Karpas-422 (cell line): Measurements from ENCODE around the gene OGN. TPM values are rescaled to one million over a fixed set of nuclear protein-coding genes. Genes with fewer than 3 reads are reported as not detected.
"Not testable (repeated sequence)": the region's sequence is repeated elsewhere in the genome, so short reads cannot be mapped to it uniquely, and the experiment has no call there.

ENCODE experiments used
- DNase-seq: peaks from one replicate; pipeline ENCODE4 v3.0.0-alpha.2; 2015
- H2AFZ ChIP-seq: fragments of 200-600 bp; sonication (generic); 2 replicates; pipeline ENCODE4 v1.6.1; 2014; ENCODE audit warnings: antibody characterized with exemption, low read length, mixed read lengths
- H3K27ac ChIP-seq: fragments of 200-600 bp; sonication (generic); 2 replicates; pipeline ENCODE4 v1.5.1; 2014; ENCODE audit warnings: mild to moderate bottlenecking, low read length, moderate library complexity
- H3K27me3 ChIP-seq: fragments of 200-600 bp; sonication (generic); 2 replicates; pipeline ENCODE4 v1.6.1; 2014; ENCODE audit warnings: low read length, mixed read lengths
- H3K36me3 ChIP-seq: fragments of 200-600 bp; sonication (generic); 2 replicates; pipeline ENCODE4 v1.6.1; 2014; ENCODE audit warnings: low read length, mixed read lengths; ENCODE audit not compliant: insufficient read depth
- H3K4me1 ChIP-seq: fragments of 200-600 bp; sonication (generic); 2 replicates; pipeline ENCODE4 v1.6.1; 2014; ENCODE audit warnings: mild to moderate bottlenecking, low read length, mixed read lengths
- H3K4me2 ChIP-seq: fragments of 200-600 bp; sonication (generic); 2 replicates; pipeline ENCODE4 v1.6.1; 2014; ENCODE audit warnings: low read length, low read depth, mild to moderate bottlenecking; ENCODE audit not compliant: poor library complexity, severe bottlenecking
- H3K4me3 ChIP-seq: fragments of 200-600 bp; sonication (generic); 2 replicates; pipeline ENCODE4 v1.5.1; 2014; ENCODE audit warnings: mild to moderate bottlenecking, antibody characterized with exemption, low read length, mixed read lengths
- H3K79me2 ChIP-seq: fragments of 200-600 bp; sonication (generic); 2 replicates; pipeline ENCODE4 v1.6.1; 2014; ENCODE audit warnings: mild to moderate bottlenecking, low read length, mixed read lengths
- H3K9ac ChIP-seq: fragments of 200-600 bp; sonication (generic); 2 replicates; pipeline ENCODE4 v1.6.0; 2014; ENCODE audit warnings: low read length
- H3K9me2 ChIP-seq: fragments of 200-600 bp; sonication (generic), shearing (Covaris generic); replicated peaks from 2 replicates; pipeline ENCODE4 v1.6.0; 2014; ENCODE audit warnings: mild to moderate bottlenecking, low read length, moderate library complexity; ENCODE audit not compliant: insufficient read depth
- H3K9me3 ChIP-seq: fragments of 300-700, 200-600 bp; sonication (generic); 2 replicates; pipeline ENCODE4 v1.6.1; 2014; ENCODE audit warnings: low read length, mixed read lengths
- H4K20me1 ChIP-seq: fragments of 200-600 bp; sonication (generic); 2 replicates; pipeline ENCODE4 v1.6.1; 2014; ENCODE audit warnings: mild to moderate bottlenecking, antibody characterized with exemption, low read length, low read depth; ENCODE audit not compliant: insufficient read depth
- total RNA-seq: library from RNA; depleted of rRNA; stranded (reverse); fragments of >200 nt; shearing (Covaris generic); gene quantifications from 2 replicates; pipeline ENCODE4 v1.2.3, GENCODE V29; 2014; ENCODE audit warnings: low replicate concordance

OGN gene
- total RNA-seq, 1 experiment from 2014 or later, result 16.4 TPM

GRCh38 chr9:92414566-92414965, 10.2 kb upstream of the OGN start:
- H3K27ac ChIP-seq, result peak overlapping the region; percentile 79
- H2AFZ ChIP-seq, result no peak overlapping the region
- H3K79me2 ChIP-seq, result peaks cover 35% of the 10 kb centered on the region
- peak; percentile 82 for DNase-seq
- no peaks in the 10 kb centered on the region for H3K36me3 ChIP-seq
- H4K20me1 ChIP-seq, result no peaks in the 10 kb centered on the region
- H3K27me3 ChIP-seq, result no peaks in the 10 kb centered on the region
- no peaks in the 10 kb centered on the region for H3K9me2 ChIP-seq
- H3K9me3 ChIP-seq, result no peaks in the 10 kb centered on the region
- H3K4me2 ChIP-seq, result peak overlapping the region; percentile 70
- H3K9ac ChIP-seq, result peak overlapping the region; percentile 11; the same call in 1 of the 2 replicates
- H3K4me1 ChIP-seq, result peaks cover 37% of the 10 kb centered on the region
- 0 out of 2 replicates have a peak overlapping the region, but pooled peaks have one; percentile 11 for H3K4me3 ChIP-seq

GRCh38 chr9:92411157-92411556, 6.8 kb upstream of the OGN start:
- Histone ChIP-seq H3K79me2 (peaks cover 59% of the 10 kb centered on the region), H3K4me1 (peaks cover 55% of the 10 kb centered on the region), H3K27ac (peak overlapping the region; percentile 64)
- not testable (repeated sequence) for H3K9me3 ChIP-seq, H3K9ac ChIP-seq, DNase-seq, H3K27me3 ChIP-seq, H4K20me1 ChIP-seq, H3K4me2 ChIP-seq, H2AFZ ChIP-seq, H3K36me3 ChIP-seq, H3K9me2 ChIP-seq, H3K4me3 ChIP-seq

GRCh38 chr9:92408747-92409478, 4.5 kb upstream of the OGN start:
- no peak overlapping the region for H3K4me3 ChIP-seq
- peak overlapping the region; percentile 42; the same call in 1 of the 2 replicates for H3K27ac ChIP-seq
- no peak overlapping the region for H2AFZ ChIP-seq
- peaks cover 63% of the 10 kb centered on the region for H3K4me1 ChIP-seq
- no peaks in the 10 kb centered on the region for H3K9me3 ChIP-seq
- H3K79me2 ChIP-seq, result peaks cover 66% of the 10 kb centered on the region
- H4K20me1 ChIP-seq, result no peaks in the 10 kb centered on the region
- no peaks in the 10 kb centered on the region for H3K36me3 ChIP-seq
- no peaks in the 10 kb centered on the region for H3K27me3 ChIP-seq
- no peak for DNase-seq
- no peak overlapping the region for H3K9ac ChIP-seq
- H3K9me2 ChIP-seq, result no peaks in the 10 kb centered on the region
- no peak overlapping the region for H3K4me2 ChIP-seq

DNA sequence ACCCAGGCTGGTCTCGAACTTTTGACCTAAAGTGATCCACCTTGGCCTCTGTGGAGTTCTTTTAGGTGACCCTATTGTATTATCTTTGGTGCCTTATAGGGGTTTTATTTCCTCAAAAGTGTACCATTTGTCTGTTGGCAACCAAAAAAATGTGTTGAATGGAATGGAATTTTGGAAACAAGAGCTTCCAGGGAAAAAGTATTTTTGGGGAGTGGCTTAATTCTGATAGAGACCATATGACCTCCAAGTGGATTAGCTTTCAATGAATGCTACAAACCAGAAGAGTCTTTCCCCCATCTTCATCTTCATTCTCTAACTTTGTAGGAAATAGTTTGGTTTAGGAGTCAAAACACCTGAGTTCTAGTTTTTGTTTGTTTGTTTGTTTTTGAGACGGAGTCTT, 3.4 kb upstream of the OGN start:
- Histone ChIP-seq H2AFZ (no peak overlapping the region), H4K20me1 (no peaks in the 10 kb centered on the region), H3K9me3 (no peaks in the 10 kb centered on the region), H3K79me2 (peaks cover 63% of the 10 kb centered on the region), H3K4me1 (peaks cover 65% of the 10 kb centered on the region), H3K27me3 (no peaks in the 10 kb centered on the region), H3K9ac (no peak overlapping the region), H3K9me2 (no peaks in the 10 kb centered on the region), H3K27ac (no peak overlapping the region; the same call in 1 of the 2 replicates), H3K36me3 (no peaks in the 10 kb centered on the region), H3K4me3 (no peak overlapping the region), H3K4me2 (no peak overlapping the region)
- DNase-seq, result no peak

DNA sequence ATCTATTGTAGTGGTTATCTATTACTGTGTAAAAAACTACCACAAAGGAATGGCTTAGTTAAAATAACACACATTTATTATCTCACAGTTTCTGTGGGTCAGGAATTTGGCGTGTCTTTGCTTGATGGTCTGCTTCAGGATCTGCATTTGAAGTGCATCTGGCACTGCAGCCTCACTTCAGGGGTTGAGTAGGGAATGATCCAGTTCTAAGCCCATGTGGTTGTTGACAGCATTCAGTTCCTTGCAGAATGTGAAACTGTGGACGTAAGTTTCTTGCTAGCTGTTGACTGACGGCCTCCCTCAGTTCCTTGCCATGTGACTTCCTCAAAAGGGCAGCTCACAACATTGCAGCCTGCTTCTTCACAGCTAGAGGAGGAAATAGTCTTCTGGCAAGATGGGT, 2.1 kb upstream of the OGN start:
- Histone ChIP-seq H2AFZ (peak overlapping the region; percentile 66; the same call in 1 of the 2 replicates), H4K20me1 (no peaks in the 10 kb centered on the region), H3K9ac (peak overlapping the region; percentile 80), H3K79me2 (peaks cover 66% of the 10 kb centered on the region), H3K9me2 (no peaks in the 10 kb centered on the region), H3K9me3 (no peaks in the 10 kb centered on the region), H3K4me1 (peaks cover 75% of the 10 kb centered on the region), H3K4me3 (peak overlapping the region; percentile 67), H3K27me3 (no peaks in the 10 kb centered on the region), H3K36me3 (no peaks in the 10 kb centered on the region), H3K27ac (peak overlapping the region; percentile 97), H3K4me2 (peak overlapping the region; percentile 98)
- DNase-seq, result peak; percentile 82

DNA sequence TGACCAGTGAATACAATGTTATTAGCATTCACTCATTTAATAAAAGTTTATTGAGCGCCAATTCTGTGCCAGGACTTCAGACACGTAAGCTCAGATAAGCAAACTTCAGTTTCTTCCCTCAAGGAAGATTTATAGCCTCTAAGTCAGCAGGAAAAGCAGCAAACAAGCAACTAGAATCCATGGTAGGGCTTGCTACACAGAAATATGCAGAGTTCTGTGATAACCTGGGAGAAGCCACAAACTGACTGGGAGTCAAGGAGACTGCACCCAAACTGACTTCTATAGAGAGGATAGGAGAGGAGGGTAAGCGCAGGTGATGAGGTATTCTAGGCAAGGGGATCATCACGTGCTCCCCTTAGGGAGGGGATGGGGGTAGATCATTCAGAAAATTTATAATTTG, 1.4 kb upstream of the OGN start:
- no peaks in the 10 kb centered on the region for H3K36me3 ChIP-seq
- no peaks in the 10 kb centered on the region for H3K9me3 ChIP-seq
- peak; percentile 88 for DNase-seq
- H3K79me2 ChIP-seq, result peaks cover 72% of the 10 kb centered on the region
- peak overlapping the region; percentile 80 for H3K9ac ChIP-seq
- H3K27ac ChIP-seq, result peak overlapping the region; percentile 97
- peak overlapping the region; percentile 67 for H3K4me3 ChIP-seq
- H3K4me2 ChIP-seq, result peak overlapping the region; percentile 98
- peaks cover 72% of the 10 kb centered on the region for H3K4me1 ChIP-seq
- H4K20me1 ChIP-seq, result no peaks in the 10 kb centered on the region
- H3K27me3 ChIP-seq, result no peaks in the 10 kb centered on the region
- H3K9me2 ChIP-seq, result no peaks in the 10 kb centered on the region
- H2AFZ ChIP-seq, result peak overlapping the region; percentile 21; the same call in 1 of the 2 replicates

DNA sequence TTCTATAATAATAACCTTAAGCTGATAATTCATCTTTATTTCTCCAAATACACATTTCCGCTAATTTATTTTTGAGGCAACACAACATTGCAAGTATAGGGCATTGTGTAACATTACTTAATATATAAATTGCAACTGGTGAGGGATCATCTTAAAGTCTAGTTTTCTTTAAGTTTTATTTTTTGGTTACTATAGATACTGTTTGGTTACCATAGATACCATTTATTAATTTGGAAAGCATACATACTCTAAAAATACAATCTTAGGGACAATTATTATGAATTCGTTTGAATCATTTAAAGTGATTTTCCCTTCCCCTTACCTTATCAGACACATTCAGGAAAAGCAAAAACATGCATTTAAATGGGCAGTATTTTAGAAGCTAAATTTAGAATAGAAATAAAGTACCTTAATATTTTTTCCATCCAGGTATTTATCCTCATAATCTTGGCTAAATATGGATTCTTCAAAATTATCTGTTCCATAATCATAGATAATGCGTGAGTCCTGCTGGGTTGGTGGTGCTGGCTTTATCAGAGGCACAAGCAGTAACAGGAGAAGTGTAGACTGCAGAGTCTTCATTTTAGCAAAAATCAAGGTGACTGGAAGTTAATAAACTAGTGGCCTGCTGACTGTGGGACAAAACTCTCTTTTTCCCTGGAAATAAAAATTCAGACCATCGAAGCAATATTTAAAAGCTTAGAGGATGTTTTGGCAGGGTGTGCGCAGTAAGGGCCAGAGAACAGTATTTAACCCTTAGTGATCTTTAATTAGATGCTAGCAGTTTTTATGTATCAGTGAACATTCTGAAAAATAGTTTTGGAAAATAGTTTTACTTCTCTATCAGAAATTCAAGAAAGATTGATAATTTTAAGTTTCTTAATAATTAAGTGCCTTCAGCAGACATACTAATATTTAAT, 1.3 kb downstream of the OGN start:
- H4K20me1 ChIP-seq, result no peaks in the 10 kb centered on the region
- no peak overlapping the region for H2AFZ ChIP-seq
- peak overlapping the region; percentile 98 for H3K4me2 ChIP-seq
- peak overlapping the region; percentile 97 for H3K27ac ChIP-seq
- H3K9ac ChIP-seq, result no peak overlapping the region
- no peaks in the 10 kb centered on the region for H3K27me3 ChIP-seq
- H3K36me3 ChIP-seq, result no peaks in the 10 kb centered on the region
- H3K79me2 ChIP-seq, result peaks cover 53% of the 10 kb centered on the region
- no peak overlapping the region for H3K4me3 ChIP-seq
- no peak for DNase-seq
- H3K9me3 ChIP-seq, result no peaks in the 10 kb centered on the region
- H3K9me2 ChIP-seq, result no peaks in the 10 kb centered on the region
- peaks cover 60% of the 10 kb centered on the region for H3K4me1 ChIP-seq

DNA sequence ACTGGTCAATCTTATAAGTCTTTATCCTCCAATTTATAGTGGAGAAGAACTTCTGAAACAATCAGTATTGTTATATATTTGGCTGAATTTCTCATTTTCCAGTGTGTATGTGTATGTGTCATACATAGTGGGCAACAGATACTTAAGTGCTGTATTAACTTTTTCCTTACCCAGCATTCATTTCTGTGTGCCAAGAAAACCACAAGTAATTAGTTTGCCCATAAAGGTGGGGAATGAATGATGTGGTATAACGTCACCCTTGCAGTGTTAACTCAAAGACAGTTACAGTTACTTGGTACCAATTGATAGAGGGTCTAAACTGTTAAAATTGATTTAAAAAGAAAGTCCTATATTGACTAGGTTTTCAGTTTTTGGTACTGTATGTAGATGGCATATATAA, 2.0 kb downstream of the OGN start:
- H3K27me3 ChIP-seq, result no peaks in the 10 kb centered on the region
- peaks cover 47% of the 10 kb centered on the region for H3K79me2 ChIP-seq
- DNase-seq, result no peak
- no peaks in the 10 kb centered on the region for H4K20me1 ChIP-seq
- no peak overlapping the region for H3K9ac ChIP-seq
- peak overlapping the region; percentile 30; the same call in 1 of the 2 replicates for H3K27ac ChIP-seq
- H3K4me2 ChIP-seq, result no peak overlapping the region
- H2AFZ ChIP-seq, result no peak overlapping the region
- no peaks in the 10 kb centered on the region for H3K9me3 ChIP-seq
- H3K36me3 ChIP-seq, result no peaks in the 10 kb centered on the region
- no peak overlapping the region for H3K4me3 ChIP-seq
- no peaks in the 10 kb centered on the region for H3K9me2 ChIP-seq
- peaks cover 59% of the 10 kb centered on the region for H3K4me1 ChIP-seq
